Kidney (tissue), 22 donors: ENCODE results near the gene RAP2B. TPM values are rescaled to one million over a fixed set of nuclear protein-coding genes. Genes with fewer than 3 reads are reported as not detected.
"Not testable (repeated sequence)": the region's sequence is repeated elsewhere in the genome, so short reads cannot be mapped to it uniquely, and the experiment has no call there.

Experiments
- DNase-seq, 5 donors: peaks; one replicate each; pipeline ENCODE4 v3.0.0-alpha.2; 2013 to 2020
- FAIRE-seq: peaks from 2 replicates; lab custom pipeline; 2012; peaks lifted over from hg19 to GRCh38; lab: Jason Lieb, UNC
- H3K27ac ChIP-seq, 2 donors: one replicate each; pipeline ENCODE4 v1.7.0; 2013; ENCODE audit warnings: low read depth in 2 of 2, low read length in 2 of 2, inconsistent platforms in 1 of 2
- H3K27me3 ChIP-seq: one replicate; pipeline ENCODE4 v1.7.1; 2013; ENCODE audit warnings: low read length, inconsistent platforms; ENCODE audit not compliant: control insufficient read depth, insufficient read depth
- H3K36me3 ChIP-seq, 3 donors: one replicate each; pipeline versions ENCODE4 v1.7.0 to v1.7.1; 2013; ENCODE audit warnings: low read length in 3 of 3, control low read depth in 1 of 3, inconsistent platforms in 1 of 3; ENCODE audit not compliant: insufficient read depth in 3 of 3, control insufficient read depth in 2 of 3
- H3K4me1 ChIP-seq, 3 donors: one replicate each; pipeline versions ENCODE4 v1.7.0 to v1.7.1; 2013; ENCODE audit warnings: low read length in 3 of 3, inconsistent platforms in 1 of 3, low read depth in 1 of 3; ENCODE audit not compliant: control insufficient read depth in 2 of 3, insufficient read depth in 2 of 3
- H3K4me3 ChIP-seq, 3 donors: one replicate each; pipeline versions ENCODE4 v1.7.0 to v1.8.1; 2013; ENCODE audit warnings: low read length in 3 of 3, control low read depth in 1 of 3, inconsistent platforms in 1 of 3
- H3K9ac ChIP-seq, 3 donors: one replicate each; pipeline versions ENCODE4 v1.7.0 to v1.7.1; 2013; ENCODE audit warnings: low read length in 3 of 3, control low read depth in 1 of 3, inconsistent platforms in 1 of 3
- H3K9me3 ChIP-seq, 3 donors: one replicate each; pipeline versions ENCODE4 v1.7.0 to v1.7.1; 2013; ENCODE audit warnings: low read length in 3 of 3, control low read depth in 1 of 3, inconsistent platforms in 1 of 3; ENCODE audit not compliant: control insufficient read depth in 2 of 3, insufficient read depth in 1 of 3
- CTCF ChIP-seq: IDR thresholded peaks from 3 replicates; pipeline ENCODE4 v1.5.1; 2012; ENCODE audit warnings: mild to moderate bottlenecking, moderate library complexity, borderline replicate concordance; ENCODE audit not compliant: insufficient read depth; ENCODE audit errors: extremely low read depth
- intact Hi-C: fragments of 100-400 bp; cut with DNase I; formaldehyde crosslinking; loops from one replicate; pipeline ENCODE4 v1.11.1; 2022
- long read RNA-seq, 10 donors: library from polyadenylated mRNA in 1 of 10; unstranded in 1 of 10; transcript quantifications; one replicate each; pipeline ENCODE4 v2.0.0 and lab custom pipeline, GENCODE V29; 2021 to 2026
- polyA plus RNA-seq: library from polyadenylated mRNA; stranded (reverse); fragments of 350-450 nt; fragmentation: Illumina TruSeq; extraction: RNeasy Lipid Tissue Mini Kit (QIAGEN cat#74804); gene quantifications from one replicate; pipeline ENCODE4 v1.2.3, GENCODE V29; 2014; ENCODE audit warnings: low read depth, low replicate concordance; ENCODE audit not compliant: insufficient read depth
- total RNA-seq: library from RNA; stranded (reverse); fragmentation: NEBNext Ultra II Directional; extraction: Animal tissue kit (Norgen Biotek cat#: 25700); gene quantifications from one replicate; pipeline ENCODE4 v1.2.1, GENCODE V29; 2021
- donor health status: control.
- donor health status: control.
- donor health status: control.
- donor health status: control.
- donor health status: control.
- donor health status: DM: yes; HTN: yes; CAD: no.
- donor health status: Normal renal cell carcinoma (clear cell type).

Gene RAP2B
- total RNA-seq = 17.8 TPM
- 2.8 TPM for polyA plus RNA-seq
- long read RNA-seq, donor 1, full-length matches to known transcripts = 30 of 30 reads
- long read RNA-seq, donor 1, partial matches to known transcripts = 0 of 30 reads
- long read RNA-seq, donor 1, other reads (novel, unspliced or antisense) = 0 of 30 reads
- long read RNA-seq, donor 2, full-length matches to known transcripts = 32 of 32 reads
- long read RNA-seq, donor 2, partial matches to known transcripts = 0 of 32 reads
- long read RNA-seq, donor 2, other reads (novel, unspliced or antisense) = 0 of 32 reads
- long read RNA-seq, donor 3, full-length matches to known transcripts = 51 of 51 reads
- long read RNA-seq, donor 3, partial matches to known transcripts = 0 of 51 reads
- long read RNA-seq, donor 3, other reads (novel, unspliced or antisense) = 0 of 51 reads
- long read RNA-seq, donor 4, full-length matches to known transcripts = 40 of 40 reads
- long read RNA-seq, donor 4, partial matches to known transcripts = 0 of 40 reads
- long read RNA-seq, donor 4, other reads (novel, unspliced or antisense) = 0 of 40 reads
- long read RNA-seq, donor 5, full-length matches to known transcripts = 3 of 3 reads
- long read RNA-seq, donor 5, partial matches to known transcripts = 0 of 3 reads
- long read RNA-seq, donor 5, other reads (novel, unspliced or antisense) = 0 of 3 reads
- long read RNA-seq, donor 6, full-length matches to known transcripts = 10 of 10 reads
- long read RNA-seq, donor 6, partial matches to known transcripts = 0 of 10 reads
- long read RNA-seq, donor 6, other reads (novel, unspliced or antisense) = 0 of 10 reads
- long read RNA-seq, donor 7, full-length matches to known transcripts = 19 of 19 reads
- long read RNA-seq, donor 7, partial matches to known transcripts = 0 of 19 reads
- long read RNA-seq, donor 7, other reads (novel, unspliced or antisense) = 0 of 19 reads
- long read RNA-seq, donor 8, full-length matches to known transcripts = 42 of 42 reads
- long read RNA-seq, donor 8, partial matches to known transcripts = 0 of 42 reads
- long read RNA-seq, donor 8, other reads (novel, unspliced or antisense) = 0 of 42 reads
- long read RNA-seq, donor 9, full-length matches to known transcripts = 26 of 26 reads
- long read RNA-seq, donor 9, partial matches to known transcripts = 0 of 26 reads
- long read RNA-seq, donor 9, other reads (novel, unspliced or antisense) = 0 of 26 reads
- long read RNA-seq, donor 10, full-length matches to known transcripts = 62 of 62 reads
- long read RNA-seq, donor 10, partial matches to known transcripts = 0 of 62 reads
- long read RNA-seq, donor 10, other reads (novel, unspliced or antisense) = 0 of 62 reads

- H3K4me3 ChIP-seq = peak within 1 kb of the TSS; percentile 89 to 96 (median 95)
- H3K9ac ChIP-seq = peak within 1 kb of the TSS; percentile 68 to 90 (median 88)
- H3K27me3 ChIP-seq = no peaks in the 10 kb centered on the region
- intact Hi-C loops = no loop called here
- no peaks in the 10 kb centered on the region for H3K36me3 ChIP-seq
- DNase-seq (peak; percentile 96 to 99 (median 98)), FAIRE-seq (no peak)
- peak; percentile 7 for TF ChIP-seq CTCF
- peaks cover 0 to 4% (median 2%) of the 10 kb centered on the region in 3 donors for H3K4me1 ChIP-seq
- no peaks in the 10 kb centered on the region for H3K9me3 ChIP-seq
- peak within 1 kb of the TSS; percentile 81 to 90 for H3K27ac ChIP-seq
Observed at GRCh38 chr3:153161714-153162512, at the start of gene RAP2B. TSS of gene RAP2B (plus strand) at chr3:153162226. CDS start at chr3:153162694, 468 bp downstream.

GRCh38 chr3:153113541-153113940 lies 48.5 kb upstream of the RAP2B start:
- Histone ChIP-seq H3K9ac (no peak overlapping the region), H3K4me3 (no peak overlapping the region), H3K9me3 (no peaks in the 10 kb centered on the region), H3K27ac (no peak overlapping the region), H3K4me1 (no peaks in the 10 kb centered on the region), H3K27me3 (no peaks in the 10 kb centered on the region), H3K36me3 (no peaks in the 10 kb centered on the region)
- intact Hi-C loops = no loop called here
- no peak for TF ChIP-seq CTCF
- FAIRE-seq = no peak
- no peak for DNase-seq

GRCh38 chr3:153114270-153114669 lies 47.8 kb upstream of the RAP2B start:
- FAIRE-seq, H3K36me3 ChIP-seq, H3K9ac ChIP-seq, H3K9me3 ChIP-seq, H3K4me1 ChIP-seq, H3K4me3 ChIP-seq, intact Hi-C loops, DNase-seq, H3K27ac ChIP-seq, H3K27me3 ChIP-seq: not testable (repeated sequence)
